Panc1 (cell line): ENCODE results near the gene ZNHIT3. TPM values are rescaled to one million over a fixed set of nuclear protein-coding genes. Genes with fewer than 3 reads are reported as not detected.
"Not testable (repeated sequence)": the region's sequence is repeated elsewhere in the genome, so short reads cannot be mapped to it uniquely, and the experiment has no call there.

Experiments used
- ATAC-seq: fragments of 200-7000 bp; cut with Tn5 transposase; 2 replicates; pipeline ENCODE4 v1.9.1; 2020; ENCODE audit warnings: mild to moderate bottlenecking, moderate library complexity
- BruUV-seq: library from RNA; stranded (reverse); fragments of 400-500 nt; replicated peaks from 2 replicates; lab custom pipeline; 2021; lab: Mats Ljungman, UMichigan
- CTCF ChIA-PET: fragments of 300-600 bp; sonication (Branson Sonifier 250); formaldehyde crosslinking; loops from one replicate; lab custom pipeline; 2022; ENCODE audit warnings: antibody characterized with exemption; lab: Charles Lee
- POLR2A ChIA-PET: fragments of 300-600 bp; sonication (Branson Sonifier 250); formaldehyde crosslinking; loops from one replicate; lab custom pipeline; 2022; ENCODE audit warnings: antibody characterized with exemption; lab: Charles Lee
- DNase-seq: peaks from one replicate; pipeline ENCODE4 v3.0.0-alpha.2; 2010; ENCODE audit warnings: low read depth, low spot score
- H3K27ac ChIP-seq: 2 replicates; pipeline ENCODE4 v1.5.1; 2011; ENCODE audit warnings: mild to moderate bottlenecking, low read length, inconsistent platforms
- H3K27me3 ChIP-seq: fragments of 200-500 bp; sonication (Bioruptor generic); 2 replicates; pipeline ENCODE4 v1.6.0; 2014; ENCODE audit warnings: low read length, inconsistent platforms; ENCODE audit not compliant: control insufficient read depth, insufficient read depth
- H3K36me3 ChIP-seq: fragments of 200-500 bp; sonication (Bioruptor generic); 2 replicates; pipeline ENCODE4 v1.5.1; 2014; ENCODE audit warnings: inconsistent platforms, mild to moderate bottlenecking, low read length, moderate library complexity; ENCODE audit not compliant: control insufficient read depth, insufficient read depth
- H3K4me1 ChIP-seq: 2 replicates; pipeline ENCODE4 v1.5.1; 2011; ENCODE audit warnings: inconsistent platforms, mild to moderate bottlenecking, low read length, moderate library complexity; ENCODE audit not compliant: control insufficient read depth, insufficient read depth
- H3K4me3 ChIP-seq, 2 experiments: 2 replicates each; pipeline ENCODE4 v1.5.1; 2011 to 2012; ENCODE audit warnings: low read depth in 2 of 2, low read length in 2 of 2, mild to moderate bottlenecking in 2 of 2, inconsistent platforms in 1 of 2, moderate library complexity in 1 of 2
- H3K9me3 ChIP-seq: fragments of 200-500 bp; sonication (Bioruptor generic); 2 replicates; pipeline ENCODE4 v1.5.1; 2014; ENCODE audit warnings: low read depth, mild to moderate bottlenecking, inconsistent platforms, low read length, moderate library complexity; ENCODE audit not compliant: control insufficient read depth, insufficient read depth
- TCF7L2 ChIP-seq: IDR thresholded peaks from 2 replicates; pipeline ENCODE4 v1.6.1; 2011; ENCODE audit warnings: mild to moderate bottlenecking, low read depth, low read length, inconsistent platforms
- in situ Hi-C: cut with HindIII; loops from 2 replicates; pipeline ENCODE4 v1.10.0; 2016; ENCODE audit warnings: low sequenced_read_pairs, low pct_unique_long_range_greater_than_20kb
- intact Hi-C: fragments of 100-400 bp; cut with micrococcal nuclease; formaldehyde crosslinking; loops from one replicate; pipeline ENCODE4 v1.10.0; 2022; ENCODE audit not compliant: unreplicated experiment
- total RNA-seq: library from RNA; stranded (reverse); gene quantifications from one replicate; pipeline ENCODE4 v1.2.1, GENCODE V29; 2021; ENCODE audit not compliant: unreplicated experiment
- TF ChIP-seq, protein P1 (sequence below): fragments of 450-650 bp; IDR thresholded peaks from 2 replicates; pipeline ENCODE4 v1.5.1; 2017; ENCODE audit warnings: mild to moderate bottlenecking
- TF ChIP-seq, protein P2 (sequence below), 2 experiments: IDR thresholded peaks; 2 replicates each; pipeline ENCODE4 v1.6.1; 2011 to 2012; ENCODE audit warnings: low read depth in 2 of 2, control low read depth in 1 of 2, low read length in 1 of 2, mild to moderate bottlenecking in 1 of 2, moderate library complexity in 1 of 2; ENCODE audit not compliant: insufficient read depth in 1 of 2

The ZNHIT3 gene
- total RNA-seq, 1 experiment from 2014 or later, result 16.8 TPM

DNA sequence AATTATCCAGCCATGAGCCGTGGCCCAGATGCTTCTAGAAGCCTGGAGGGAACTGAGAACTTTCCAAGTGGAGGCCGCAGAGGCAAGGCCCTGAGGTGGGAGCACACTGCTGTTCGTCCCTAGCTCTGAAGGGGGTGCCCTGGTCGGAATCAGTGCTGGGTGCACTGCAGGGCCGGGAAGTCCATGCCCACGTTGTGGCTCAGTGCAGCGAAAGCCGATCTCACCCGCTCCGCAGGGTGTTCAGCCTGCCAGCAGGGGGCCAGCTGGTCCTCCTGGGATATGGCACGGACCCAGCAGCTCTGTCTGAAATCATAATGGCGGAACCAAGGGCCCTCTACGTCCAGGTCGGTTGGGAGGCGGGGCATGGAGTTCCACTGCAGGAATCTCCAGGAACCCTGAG, 36.5 kb upstream of the ZNHIT3 start:
- H3K27me3 ChIP-seq, ATAC-seq, H3K4me1 ChIP-seq, DNase-seq, H3K27ac ChIP-seq, POLR2A ChIA-PET, in situ Hi-C loops, intact Hi-C loops, H3K4me3 ChIP-seq, CTCF ChIA-PET, BruUV-seq, H3K36me3 ChIP-seq, H3K9me3 ChIP-seq: not testable (repeated sequence)

DNA sequence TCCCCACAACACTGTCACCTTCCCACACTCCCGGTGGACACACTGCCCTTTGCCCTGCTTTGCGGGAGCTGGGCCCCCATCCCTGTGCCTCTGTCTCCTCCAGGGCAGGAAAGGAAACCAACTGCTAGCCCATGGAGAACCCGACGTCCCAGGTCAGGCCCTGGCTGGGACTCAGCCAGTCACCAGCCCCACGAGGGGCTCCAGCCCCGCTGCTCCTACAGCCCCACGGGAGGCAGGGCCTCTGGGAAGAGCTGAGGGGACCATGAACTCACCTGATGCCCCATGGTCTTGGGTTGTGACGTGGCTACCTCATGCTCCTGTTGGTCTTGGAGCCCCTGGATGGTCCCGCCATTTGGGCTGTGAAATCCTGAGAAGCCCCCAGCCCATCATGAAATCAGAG, 33.6 kb upstream of the ZNHIT3 start:
- H3K4me1 ChIP-seq, DNase-seq, H3K27me3 ChIP-seq, POLR2A ChIA-PET, H3K27ac ChIP-seq, BruUV-seq, H3K9me3 ChIP-seq, intact Hi-C loops, in situ Hi-C loops, H3K4me3 ChIP-seq, ATAC-seq, H3K36me3 ChIP-seq, CTCF ChIA-PET: not testable (repeated sequence)

DNA sequence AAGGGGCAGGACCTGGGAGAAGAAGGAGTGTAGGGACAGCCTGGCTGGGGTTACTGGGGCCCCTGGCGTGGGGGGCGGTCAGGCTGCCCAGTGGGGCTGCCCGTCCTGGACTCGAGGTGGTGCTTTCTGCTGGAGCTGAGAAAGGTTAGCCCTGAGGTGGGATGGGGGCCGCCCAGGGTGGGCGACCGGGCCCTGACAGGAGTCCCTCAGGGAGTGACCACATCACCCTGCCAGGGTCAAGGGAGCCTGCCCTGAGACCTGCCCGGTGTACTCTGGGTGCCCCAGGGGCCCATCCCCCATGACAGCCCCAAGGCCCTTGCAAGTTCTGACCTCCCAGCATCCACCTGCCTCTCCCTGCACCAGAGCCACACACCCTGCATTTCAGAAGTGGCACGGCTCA, 28.8 kb upstream of the ZNHIT3 start:
- BruUV-seq, H3K27ac ChIP-seq, DNase-seq, ATAC-seq, intact Hi-C loops, in situ Hi-C loops, H3K9me3 ChIP-seq, POLR2A ChIA-PET, H3K4me3 ChIP-seq, H3K4me1 ChIP-seq, CTCF ChIA-PET, H3K27me3 ChIP-seq, H3K36me3 ChIP-seq: not testable (repeated sequence)

DNA sequence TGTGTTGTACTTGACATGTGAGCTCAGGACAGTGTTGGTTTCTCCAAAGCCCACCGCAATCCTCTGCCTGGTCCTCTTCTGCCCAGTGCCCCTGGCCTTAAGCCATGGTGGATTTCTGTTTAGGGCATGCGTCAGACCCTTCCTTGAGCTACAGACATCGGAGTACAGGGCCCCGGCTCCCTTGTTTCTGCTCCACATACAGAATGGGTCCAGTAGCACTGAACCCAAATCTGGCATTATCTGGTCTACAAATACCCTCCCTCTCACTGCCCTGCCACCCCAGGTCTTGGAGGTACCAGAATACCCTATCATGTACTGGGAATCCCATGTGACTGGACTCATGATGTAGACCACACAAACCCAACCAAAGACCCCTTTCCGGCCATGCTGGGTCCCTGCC, 27.4 kb upstream of the ZNHIT3 start:
- TF ChIP-seq TCF7L2, result no peak
- TF ChIP-seq, protein P1, sequence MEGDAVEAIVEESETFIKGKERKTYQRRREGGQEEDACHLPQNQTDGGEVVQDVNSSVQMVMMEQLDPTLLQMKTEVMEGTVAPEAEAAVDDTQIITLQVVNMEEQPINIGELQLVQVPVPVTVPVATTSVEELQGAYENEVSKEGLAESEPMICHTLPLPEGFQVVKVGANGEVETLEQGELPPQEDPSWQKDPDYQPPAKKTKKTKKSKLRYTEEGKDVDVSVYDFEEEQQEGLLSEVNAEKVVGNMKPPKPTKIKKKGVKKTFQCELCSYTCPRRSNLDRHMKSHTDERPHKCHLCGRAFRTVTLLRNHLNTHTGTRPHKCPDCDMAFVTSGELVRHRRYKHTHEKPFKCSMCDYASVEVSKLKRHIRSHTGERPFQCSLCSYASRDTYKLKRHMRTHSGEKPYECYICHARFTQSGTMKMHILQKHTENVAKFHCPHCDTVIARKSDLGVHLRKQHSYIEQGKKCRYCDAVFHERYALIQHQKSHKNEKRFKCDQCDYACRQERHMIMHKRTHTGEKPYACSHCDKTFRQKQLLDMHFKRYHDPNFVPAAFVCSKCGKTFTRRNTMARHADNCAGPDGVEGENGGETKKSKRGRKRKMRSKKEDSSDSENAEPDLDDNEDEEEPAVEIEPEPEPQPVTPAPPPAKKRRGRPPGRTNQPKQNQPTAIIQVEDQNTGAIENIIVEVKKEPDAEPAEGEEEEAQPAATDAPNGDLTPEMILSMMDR, result no peak
- TF ChIP-seq, protein P2, sequence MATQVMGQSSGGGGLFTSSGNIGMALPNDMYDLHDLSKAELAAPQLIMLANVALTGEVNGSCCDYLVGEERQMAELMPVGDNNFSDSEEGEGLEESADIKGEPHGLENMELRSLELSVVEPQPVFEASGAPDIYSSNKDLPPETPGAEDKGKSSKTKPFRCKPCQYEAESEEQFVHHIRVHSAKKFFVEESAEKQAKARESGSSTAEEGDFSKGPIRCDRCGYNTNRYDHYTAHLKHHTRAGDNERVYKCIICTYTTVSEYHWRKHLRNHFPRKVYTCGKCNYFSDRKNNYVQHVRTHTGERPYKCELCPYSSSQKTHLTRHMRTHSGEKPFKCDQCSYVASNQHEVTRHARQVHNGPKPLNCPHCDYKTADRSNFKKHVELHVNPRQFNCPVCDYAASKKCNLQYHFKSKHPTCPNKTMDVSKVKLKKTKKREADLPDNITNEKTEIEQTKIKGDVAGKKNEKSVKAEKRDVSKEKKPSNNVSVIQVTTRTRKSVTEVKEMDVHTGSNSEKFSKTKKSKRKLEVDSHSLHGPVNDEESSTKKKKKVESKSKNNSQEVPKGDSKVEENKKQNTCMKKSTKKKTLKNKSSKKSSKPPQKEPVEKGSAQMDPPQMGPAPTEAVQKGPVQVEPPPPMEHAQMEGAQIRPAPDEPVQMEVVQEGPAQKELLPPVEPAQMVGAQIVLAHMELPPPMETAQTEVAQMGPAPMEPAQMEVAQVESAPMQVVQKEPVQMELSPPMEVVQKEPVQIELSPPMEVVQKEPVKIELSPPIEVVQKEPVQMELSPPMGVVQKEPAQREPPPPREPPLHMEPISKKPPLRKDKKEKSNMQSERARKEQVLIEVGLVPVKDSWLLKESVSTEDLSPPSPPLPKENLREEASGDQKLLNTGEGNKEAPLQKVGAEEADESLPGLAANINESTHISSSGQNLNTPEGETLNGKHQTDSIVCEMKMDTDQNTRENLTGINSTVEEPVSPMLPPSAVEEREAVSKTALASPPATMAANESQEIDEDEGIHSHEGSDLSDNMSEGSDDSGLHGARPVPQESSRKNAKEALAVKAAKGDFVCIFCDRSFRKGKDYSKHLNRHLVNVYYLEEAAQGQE (IDR thresholded peaks at IDR 0.05; ENCODE audit: insufficient read depth in 1 of 2, low read depth in 2 of 2, low read length in 1 of 2), result no peak
- ChIA-PET POLR2A (no interaction called here), CTCF (no interaction called here)
- Histone ChIP-seq H3K27me3 (peaks cover 2% of the 10 kb centered on the region; the same call in 1 of the 2 replicates), H3K4me3 (no peak overlapping the region), H3K9me3 (no peaks in the 10 kb centered on the region), H3K36me3 (no peaks in the 10 kb centered on the region), H3K27ac (no peak overlapping the region), H3K4me1 (no peaks in the 10 kb centered on the region)
- intact Hi-C loops, result no loop called here
- in situ Hi-C loops, result no loop called here
- no TSS peak for BruUV-seq
- ATAC-seq (no peak), DNase-seq (no peak)
